ENCODE measurements around the gene CHKA. TPM values are rescaled to one million over a fixed set of nuclear protein-coding genes. Genes with fewer than 3 reads are reported as not detected.

Gene CHKA
- total RNA-seq, 1 experiment from 2014 or later, result 119 TPM

GRCh38 chr11:68145120-68145866 is 24.1 kb upstream of the CHKA start:
- in situ Hi-C loops (cut with HindIII; ENCODE audit: low sequenced_read_pairs), result no loop called here

GRCh38 chr11:68143310-68143689 is 22.1 kb upstream of the CHKA start:
- in situ Hi-C loops (cut with HindIII; ENCODE audit: low sequenced_read_pairs), result no loop called here

More at GRCh38 chr11:68145120-68145866, 24.1 kb upstream of the CHKA start:
- DNase-seq (ENCODE audit: low spot score), result no peak

GRCh38 chr11:68142441-68143309 is 21.5 kb upstream of the CHKA start:
- no peak for DNase-seq (ENCODE audit: low spot score)
- in situ Hi-C loops (cut with HindIII; ENCODE audit: low sequenced_read_pairs), result no loop called here

More at GRCh38 chr11:68143310-68143689, 22.1 kb upstream of the CHKA start:
- no peak for DNase-seq (ENCODE audit: low spot score)

GRCh38 chr11:68142028-68142412 is 20.8 kb upstream of the CHKA start:
- in situ Hi-C loops (cut with HindIII; ENCODE audit: low sequenced_read_pairs), result no loop called here
- DNase-seq (ENCODE audit: low spot score), result no peak

GRCh38 chr11:68141246-68142027 is 20.2 kb upstream of the CHKA start:
- in situ Hi-C loops (cut with HindIII; ENCODE audit: low sequenced_read_pairs), result no loop called here
- no peak for DNase-seq (ENCODE audit: low spot score)

- in situ Hi-C loops (cut with HindIII; ENCODE audit: low sequenced_read_pairs), result no loop called here
- DNase-seq (ENCODE audit: low spot score), result no peak
Measured at GRCh38 chr11:68140496-68141245, 19.5 kb upstream of the CHKA start.

- no peak for DNase-seq (ENCODE audit: low spot score)
- in situ Hi-C loops (cut with HindIII; ENCODE audit: low sequenced_read_pairs), result no loop called here
Measured at GRCh38 chr11:68138237-68138636, 17.0 kb upstream of the CHKA start.

GRCh38 chr11:68137833-68138232 is 16.6 kb upstream of the CHKA start:
- in situ Hi-C loops (cut with HindIII; ENCODE audit: low sequenced_read_pairs), result no loop called here
- no peak for DNase-seq (ENCODE audit: low spot score)

- in situ Hi-C loops (cut with HindIII; ENCODE audit: low sequenced_read_pairs), result no loop called here
- no peak for DNase-seq (ENCODE audit: low spot score)
Measured at GRCh38 chr11:68136866-68137265, 15.7 kb upstream of the CHKA start.

- in situ Hi-C loops (cut with HindIII; ENCODE audit: low sequenced_read_pairs), result no loop called here
- DNase-seq (ENCODE audit: low spot score), result no peak
Measured at GRCh38 chr11:68135161-68135560, 14.0 kb upstream of the CHKA start.

GRCh38 chr11:68133761-68134160 is 12.6 kb upstream of the CHKA start:
- no peak for DNase-seq (ENCODE audit: low spot score)
- in situ Hi-C loops (cut with HindIII; ENCODE audit: low sequenced_read_pairs), result no loop called here

GRCh38 chr11:68130121-68130520 is 8.9 kb upstream of the CHKA start:
- in situ Hi-C loops (cut with HindIII; ENCODE audit: low sequenced_read_pairs), result no loop called here
- DNase-seq (ENCODE audit: low spot score), result no peak

- in situ Hi-C loops (cut with HindIII; ENCODE audit: low sequenced_read_pairs), result no loop called here
- DNase-seq (ENCODE audit: low spot score), result peak; percentile 17
Measured at GRCh38 chr11:68128682-68129327, 7.6 kb upstream of the CHKA start.

- peak; percentile 60 for DNase-seq (ENCODE audit: low spot score)
- in situ Hi-C loops (cut with HindIII; ENCODE audit: low sequenced_read_pairs), result no loop called here
Measured at GRCh38 chr11:68127714-68128681, 6.8 kb upstream of the CHKA start.

GRCh38 chr11:68125164-68125563 is 4.0 kb upstream of the CHKA start:
- no peak for DNase-seq (ENCODE audit: low spot score)
- in situ Hi-C loops (cut with HindIII; ENCODE audit: low sequenced_read_pairs), result no loop called here

GRCh38 chr11:68122936-68123539 is 1.9 kb upstream of the CHKA start:
- no peak for DNase-seq (ENCODE audit: low spot score)
- in situ Hi-C loops (cut with HindIII; ENCODE audit: low sequenced_read_pairs), result no loop called here
